ENCODE measurements around the gene LSAMP. TPM values are rescaled to one million over a fixed set of nuclear protein-coding genes. Genes with fewer than 3 reads are reported as not detected.

LSAMP gene
- polyA plus RNA-seq, 1 of the 3 experiments (the other 2 are of a cell fraction) = 6.6 TPM

DNA sequence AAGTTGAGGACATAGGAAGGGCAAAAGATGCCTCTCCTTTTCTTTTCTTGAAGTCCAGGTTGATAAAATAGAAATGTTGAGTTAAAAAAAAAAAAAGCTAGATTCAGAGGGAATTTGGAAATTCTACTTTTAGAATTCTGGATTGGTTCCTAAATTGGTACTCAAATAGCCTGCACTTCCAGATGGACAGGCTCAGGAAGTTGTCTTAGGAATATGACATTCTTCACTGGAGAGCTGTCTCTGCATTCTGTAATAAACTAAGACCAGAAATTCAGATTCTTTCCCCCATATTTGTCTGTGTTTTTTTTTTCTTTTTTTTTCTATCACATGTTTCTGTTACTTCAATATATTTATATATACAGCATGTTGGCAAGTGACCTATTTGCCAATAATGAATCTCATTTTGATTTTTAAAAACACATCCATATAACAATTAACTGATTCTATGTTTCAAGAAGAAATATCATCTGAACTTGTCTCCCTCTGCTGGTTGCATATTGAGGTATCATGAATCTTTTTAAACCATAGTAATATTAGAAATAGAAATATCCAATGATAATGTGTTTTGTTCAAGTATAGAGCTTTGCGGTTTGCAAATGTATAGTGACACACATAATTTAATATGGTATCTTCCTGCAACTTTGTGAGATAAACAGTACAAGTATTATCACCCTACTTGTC, 8.5 kb upstream of the LSAMP start:
- H4K20me1 ChIP-seq (ENCODE audit: insufficient read depth) = no peaks in the 10 kb centered on the region
- H2AFZ ChIP-seq (ENCODE audit: low read depth) = no peak overlapping the region
- no peak overlapping the region; a peak in 1 of 4 replicates for H3K27ac ChIP-seq (ENCODE audit: low read depth in 2 of 2, low read length in 1 of 2)
- no peaks in the 10 kb centered on the region for H3K27me3 ChIP-seq (ENCODE audit: insufficient read depth)
- POLR2A ChIA-PET = no interaction called here
- CTCF ChIA-PET = interaction anchor here (0.6 to 2.1 kb wide), 10 partner anchors 9 to 590 kb away, joined by 3 to 9 read pairs (median 4); no protein-coding TSS in a partner anchor
- no peak overlapping the region for H3K4me3 ChIP-seq (ENCODE audit: low read depth in 2 of 2, low read length in 1 of 2)
- DNase-seq = no peak
- WGBS (ENCODE audit: low lambda C conversion rate) = 33% methylated on average over 1 of the region's 1 CpG
- no peaks in the 10 kb centered on the region for H3K9me3 ChIP-seq
- H3K9me2 ChIP-seq = no peaks in the 10 kb centered on the region
- H3K4me1 ChIP-seq (ENCODE audit: control insufficient read depth in 1 of 2, insufficient read depth in 2 of 2, low read depth in 1 of 2, low read length in 1 of 2) = no peaks in the 10 kb centered on the region; a peak in 1 of 4 replicates
- TF ChIP-seq, protein P1, sequence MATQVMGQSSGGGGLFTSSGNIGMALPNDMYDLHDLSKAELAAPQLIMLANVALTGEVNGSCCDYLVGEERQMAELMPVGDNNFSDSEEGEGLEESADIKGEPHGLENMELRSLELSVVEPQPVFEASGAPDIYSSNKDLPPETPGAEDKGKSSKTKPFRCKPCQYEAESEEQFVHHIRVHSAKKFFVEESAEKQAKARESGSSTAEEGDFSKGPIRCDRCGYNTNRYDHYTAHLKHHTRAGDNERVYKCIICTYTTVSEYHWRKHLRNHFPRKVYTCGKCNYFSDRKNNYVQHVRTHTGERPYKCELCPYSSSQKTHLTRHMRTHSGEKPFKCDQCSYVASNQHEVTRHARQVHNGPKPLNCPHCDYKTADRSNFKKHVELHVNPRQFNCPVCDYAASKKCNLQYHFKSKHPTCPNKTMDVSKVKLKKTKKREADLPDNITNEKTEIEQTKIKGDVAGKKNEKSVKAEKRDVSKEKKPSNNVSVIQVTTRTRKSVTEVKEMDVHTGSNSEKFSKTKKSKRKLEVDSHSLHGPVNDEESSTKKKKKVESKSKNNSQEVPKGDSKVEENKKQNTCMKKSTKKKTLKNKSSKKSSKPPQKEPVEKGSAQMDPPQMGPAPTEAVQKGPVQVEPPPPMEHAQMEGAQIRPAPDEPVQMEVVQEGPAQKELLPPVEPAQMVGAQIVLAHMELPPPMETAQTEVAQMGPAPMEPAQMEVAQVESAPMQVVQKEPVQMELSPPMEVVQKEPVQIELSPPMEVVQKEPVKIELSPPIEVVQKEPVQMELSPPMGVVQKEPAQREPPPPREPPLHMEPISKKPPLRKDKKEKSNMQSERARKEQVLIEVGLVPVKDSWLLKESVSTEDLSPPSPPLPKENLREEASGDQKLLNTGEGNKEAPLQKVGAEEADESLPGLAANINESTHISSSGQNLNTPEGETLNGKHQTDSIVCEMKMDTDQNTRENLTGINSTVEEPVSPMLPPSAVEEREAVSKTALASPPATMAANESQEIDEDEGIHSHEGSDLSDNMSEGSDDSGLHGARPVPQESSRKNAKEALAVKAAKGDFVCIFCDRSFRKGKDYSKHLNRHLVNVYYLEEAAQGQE (IDR thresholded peaks at IDR 0.05; ENCODE audit: low read depth, low read length) = no peak
- TF ChIP-seq SMC3 (IDR thresholded peaks at IDR 0.05; ENCODE audit: low read depth, low read length) = peak; percentile 50
- no peak for TF ChIP-seq YY1 (IDR thresholded peaks at IDR 0.05; ENCODE audit: low read depth)
- TF ChIP-seq, protein P2, sequence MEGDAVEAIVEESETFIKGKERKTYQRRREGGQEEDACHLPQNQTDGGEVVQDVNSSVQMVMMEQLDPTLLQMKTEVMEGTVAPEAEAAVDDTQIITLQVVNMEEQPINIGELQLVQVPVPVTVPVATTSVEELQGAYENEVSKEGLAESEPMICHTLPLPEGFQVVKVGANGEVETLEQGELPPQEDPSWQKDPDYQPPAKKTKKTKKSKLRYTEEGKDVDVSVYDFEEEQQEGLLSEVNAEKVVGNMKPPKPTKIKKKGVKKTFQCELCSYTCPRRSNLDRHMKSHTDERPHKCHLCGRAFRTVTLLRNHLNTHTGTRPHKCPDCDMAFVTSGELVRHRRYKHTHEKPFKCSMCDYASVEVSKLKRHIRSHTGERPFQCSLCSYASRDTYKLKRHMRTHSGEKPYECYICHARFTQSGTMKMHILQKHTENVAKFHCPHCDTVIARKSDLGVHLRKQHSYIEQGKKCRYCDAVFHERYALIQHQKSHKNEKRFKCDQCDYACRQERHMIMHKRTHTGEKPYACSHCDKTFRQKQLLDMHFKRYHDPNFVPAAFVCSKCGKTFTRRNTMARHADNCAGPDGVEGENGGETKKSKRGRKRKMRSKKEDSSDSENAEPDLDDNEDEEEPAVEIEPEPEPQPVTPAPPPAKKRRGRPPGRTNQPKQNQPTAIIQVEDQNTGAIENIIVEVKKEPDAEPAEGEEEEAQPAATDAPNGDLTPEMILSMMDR (IDR thresholded peaks at IDR 0.05) = peak; percentile 71
- TF ChIP-seq RAD21 (IDR thresholded peaks at IDR 0.05; ENCODE audit: low read length) = peak; percentile 59
- no peaks in the 10 kb centered on the region for H3F3A ChIP-seq (replicated peaks; ENCODE audit: insufficient read depth)
- no peak overlapping the region for H3K9ac ChIP-seq
- H3K36me3 ChIP-seq (replicated peaks in 1 of 2; ENCODE audit: control insufficient read depth in 1 of 2, insufficient read depth in 2 of 2, low read length in 1 of 2) = no peaks in the 10 kb centered on the region
- no peak overlapping the region for H3K4me2 ChIP-seq
- no peaks in the 10 kb centered on the region for H3K79me2 ChIP-seq (ENCODE audit: insufficient read depth)

DNA sequence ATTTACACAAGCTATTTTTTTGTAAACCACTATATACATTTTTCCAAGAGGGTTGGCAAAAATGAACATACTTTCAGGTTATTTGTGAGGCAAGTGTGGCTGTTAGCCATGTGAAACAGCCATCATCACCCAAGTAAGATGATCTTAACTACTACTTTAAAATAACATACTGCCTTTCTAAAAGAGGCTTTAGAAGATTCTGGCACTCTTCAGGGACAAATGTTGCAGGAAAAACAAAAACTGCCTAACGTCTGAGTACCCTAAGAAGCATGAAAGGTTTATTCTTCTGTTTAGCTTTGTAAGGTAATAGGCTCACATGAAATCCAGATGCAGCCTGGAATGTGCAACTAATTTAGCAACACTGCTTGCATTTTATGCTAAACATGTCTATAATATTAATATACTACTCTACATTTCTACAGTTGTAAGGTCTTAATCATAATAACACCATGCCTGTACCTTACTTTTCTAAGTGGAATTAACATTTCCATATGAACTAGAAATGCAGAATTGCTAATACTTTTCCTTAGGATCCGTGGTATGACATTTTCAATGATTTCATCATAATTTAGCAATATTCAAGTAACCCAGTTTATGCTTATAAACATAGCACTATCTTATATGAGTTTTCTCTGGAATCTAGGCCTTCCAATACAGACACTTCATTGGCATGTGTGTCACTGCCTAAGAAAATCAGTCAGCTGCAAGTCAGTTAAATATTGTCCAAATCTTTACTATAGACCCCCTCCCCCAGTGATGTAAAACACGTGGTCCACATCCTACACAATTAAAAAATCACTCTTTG, 4.5 kb upstream of the LSAMP start:
- 42% methylated on average over 3 of the region's 3 CpGs for WGBS (ENCODE audit: low lambda C conversion rate)
- DNase-seq = no peak
- Histone ChIP-seq H3K36me3 (replicated peaks in 1 of 2; ENCODE audit: control insufficient read depth in 1 of 2, insufficient read depth in 2 of 2, low read length in 1 of 2) (no peaks in the 10 kb centered on the region), H3K79me2 (ENCODE audit: insufficient read depth) (no peaks in the 10 kb centered on the region), H3K27me3 (ENCODE audit: insufficient read depth) (no peaks in the 10 kb centered on the region), H3K9me3 (no peaks in the 10 kb centered on the region), H2AFZ (ENCODE audit: low read depth) (no peak overlapping the region), H3K27ac (ENCODE audit: low read depth in 2 of 2, low read length in 1 of 2) (peak overlapping the region in 1 of 2 experiments; percentile 22; a peak in 1 of 4 replicates), H3K4me3 (ENCODE audit: low read depth in 2 of 2, low read length in 1 of 2) (no peak overlapping the region), H3F3A (replicated peaks; ENCODE audit: insufficient read depth) (no peaks in the 10 kb centered on the region), H3K4me1 (ENCODE audit: control insufficient read depth in 1 of 2, insufficient read depth in 2 of 2, low read depth in 1 of 2, low read length in 1 of 2) (peaks cover 0 to 5% of the 10 kb centered on the region in 2 experiments; a peak in 2 of 4 replicates), H4K20me1 (ENCODE audit: insufficient read depth) (no peaks in the 10 kb centered on the region), H3K4me2 (no peak overlapping the region), H3K9me2 (no peaks in the 10 kb centered on the region), H3K9ac (no peak overlapping the region)
- ChIA-PET CTCF (interaction anchor here (1.4 kb wide), 1 partner anchor 15 kb away, joined by 3 read pairs; no protein-coding TSS in a partner anchor), POLR2A (no interaction called here)
- TF ChIP-seq EP300 (IDR thresholded peaks at IDR 0.05; ENCODE audit: borderline replicate concordance in 1 of 2, low read depth in 1 of 2, low read length in 1 of 2) (no peak), RCOR1 (IDR thresholded peaks at IDR 0.05; ENCODE audit: low read length) (no peak), TEAD4 (IDR thresholded peaks at IDR 0.05; ENCODE audit: borderline replicate concordance, insufficient read depth) (no peak), MXI1 (IDR thresholded peaks at IDR 0.05; ENCODE audit: low read depth, low read length) (no peak), GATA2 (CRISPR knock-in tag; IDR thresholded peaks at IDR 0.05) (no peak), RAD21 (IDR thresholded peaks at IDR 0.05; ENCODE audit: low read length) (no peak), SIN3A (IDR thresholded peaks at IDR 0.05; ENCODE audit: borderline replicate concordance, low read depth, low read length) (no peak), FOXM1 (IDR thresholded peaks at IDR 0.05; ENCODE audit: low read depth) (no peak), RXRA (IDR thresholded peaks at IDR 0.05; ENCODE audit: borderline replicate concordance, low read depth) (no peak), TAF1 (IDR thresholded peaks at IDR 0.05; ENCODE audit: borderline replicate concordance, low read depth, low read length) (no peak), JUND (IDR thresholded peaks at IDR 0.05) (no peak), SMC3 (IDR thresholded peaks at IDR 0.05; ENCODE audit: low read depth, low read length) (no peak), FOXJ3 (CRISPR knock-in tag; IDR thresholded peaks at IDR 0.05) (no peak)
- TF ChIP-seq, protein P3, sequence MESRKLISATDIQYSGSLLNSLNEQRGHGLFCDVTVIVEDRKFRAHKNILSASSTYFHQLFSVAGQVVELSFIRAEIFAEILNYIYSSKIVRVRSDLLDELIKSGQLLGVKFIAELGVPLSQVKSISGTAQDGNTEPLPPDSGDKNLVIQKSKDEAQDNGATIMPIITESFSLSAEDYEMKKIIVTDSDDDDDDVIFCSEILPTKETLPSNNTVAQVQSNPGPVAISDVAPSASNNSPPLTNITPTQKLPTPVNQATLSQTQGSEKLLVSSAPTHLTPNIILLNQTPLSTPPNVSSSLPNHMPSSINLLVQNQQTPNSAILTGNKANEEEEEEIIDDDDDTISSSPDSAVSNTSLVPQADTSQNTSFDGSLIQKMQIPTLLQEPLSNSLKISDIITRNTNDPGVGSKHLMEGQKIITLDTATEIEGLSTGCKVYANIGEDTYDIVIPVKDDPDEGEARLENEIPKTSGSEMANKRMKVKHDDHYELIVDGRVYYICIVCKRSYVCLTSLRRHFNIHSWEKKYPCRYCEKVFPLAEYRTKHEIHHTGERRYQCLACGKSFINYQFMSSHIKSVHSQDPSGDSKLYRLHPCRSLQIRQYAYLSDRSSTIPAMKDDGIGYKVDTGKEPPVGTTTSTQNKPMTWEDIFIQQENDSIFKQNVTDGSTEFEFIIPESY (IDR thresholded peaks at IDR 0.05; ENCODE audit: borderline replicate concordance, low read depth) = no peak

All from SK-N-SH (cell line).